NCI-H1694 treated with DMSO at 0.1 percent for 48 hours (cell line): ENCODE measurements around the gene GOLGA8B.
"Not testable (repeated sequence)": the region's sequence is repeated elsewhere in the genome, so short reads cannot be mapped to it uniquely, and the experiment has no call there.

Experiments used
- DNase-seq: peaks from one replicate; lab custom pipeline; 2025; lab: John Stamatoyannopoulos, UW

The GOLGA8B gene

DNA sequence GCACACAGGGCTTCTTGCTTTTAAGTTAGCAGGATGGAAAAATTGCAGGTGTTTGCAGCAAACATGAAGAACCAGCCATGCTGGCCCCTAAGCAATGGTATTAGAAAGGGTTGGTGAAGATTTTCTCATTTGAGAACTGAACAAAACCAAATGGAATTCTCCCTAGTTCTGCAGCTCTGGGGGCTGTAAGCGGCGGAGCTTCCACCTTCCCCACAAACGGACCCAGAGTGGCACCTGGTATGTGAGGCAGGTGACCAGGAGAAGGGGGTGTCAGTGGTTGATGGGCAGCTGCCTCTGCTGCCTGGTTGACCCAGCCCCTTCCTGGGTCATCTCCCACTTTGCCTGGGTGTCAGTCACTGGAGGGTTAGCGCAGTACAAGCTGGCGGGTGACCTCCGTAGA, 22.6 kb downstream of the GOLGA8B start:
- DNase-seq, result not testable (repeated sequence)

DNA sequence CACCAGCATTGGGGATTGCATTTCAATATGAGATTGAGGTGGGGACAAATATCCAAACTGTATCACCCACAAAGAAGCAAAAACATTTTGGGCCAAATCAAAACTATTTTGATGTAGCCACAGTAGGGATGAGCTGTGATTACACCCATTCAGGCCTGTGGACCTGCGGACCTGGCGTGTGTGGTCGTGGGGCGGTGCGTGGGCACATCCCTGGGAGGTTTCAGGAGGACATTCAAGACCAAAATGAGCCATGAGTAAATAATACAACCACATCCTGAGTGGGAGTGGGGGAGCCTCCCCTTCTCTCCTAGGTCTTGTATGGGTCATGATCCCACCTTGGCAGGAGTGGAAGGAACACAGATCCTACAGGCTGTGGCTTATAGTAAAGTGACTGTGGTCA, 23.7 kb downstream of the GOLGA8B start:
- DNase-seq, result not testable (repeated sequence)

DNA sequence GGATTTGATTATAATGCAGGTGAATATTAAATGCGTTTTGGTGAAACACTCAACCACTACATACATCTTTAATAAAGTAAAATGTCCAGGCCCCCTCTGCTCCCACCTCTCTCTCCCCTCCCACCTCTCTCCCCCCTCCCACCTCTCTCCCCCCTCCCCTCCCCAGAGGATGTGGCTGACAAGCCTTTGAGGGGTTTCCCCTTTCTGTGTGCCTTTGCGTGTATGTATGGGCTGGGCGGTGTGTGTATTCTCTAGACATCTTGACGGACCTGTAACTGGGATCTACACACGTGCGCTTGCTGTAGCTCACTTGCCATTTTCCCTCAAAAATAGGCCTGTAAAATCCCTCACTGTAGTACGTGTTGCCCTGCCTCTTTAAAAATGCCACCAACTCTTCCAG, 28.3 kb downstream of the GOLGA8B start:
- DNase-seq, result not testable (repeated sequence)

DNA sequence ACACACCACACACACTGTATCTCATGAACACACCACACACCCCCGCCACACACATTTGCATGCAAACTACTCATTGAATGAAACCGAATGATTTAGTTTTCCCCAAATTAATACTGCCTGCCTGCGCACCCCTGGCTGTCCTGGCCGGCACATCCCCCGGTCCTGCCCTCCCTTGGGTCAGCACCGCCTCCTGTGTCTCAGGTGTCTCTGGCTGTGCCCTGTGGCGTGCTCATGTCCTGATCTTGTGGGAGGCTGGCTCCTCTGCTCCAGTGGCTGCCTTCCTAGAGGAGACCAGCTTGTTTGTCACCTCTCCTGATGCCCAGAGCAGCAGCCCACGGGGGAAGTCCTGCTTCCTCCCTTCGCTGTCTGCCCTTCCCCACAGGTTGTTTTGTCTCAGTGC, 28.7 kb downstream of the GOLGA8B start:
- DNase-seq, result not testable (repeated sequence)

DNA sequence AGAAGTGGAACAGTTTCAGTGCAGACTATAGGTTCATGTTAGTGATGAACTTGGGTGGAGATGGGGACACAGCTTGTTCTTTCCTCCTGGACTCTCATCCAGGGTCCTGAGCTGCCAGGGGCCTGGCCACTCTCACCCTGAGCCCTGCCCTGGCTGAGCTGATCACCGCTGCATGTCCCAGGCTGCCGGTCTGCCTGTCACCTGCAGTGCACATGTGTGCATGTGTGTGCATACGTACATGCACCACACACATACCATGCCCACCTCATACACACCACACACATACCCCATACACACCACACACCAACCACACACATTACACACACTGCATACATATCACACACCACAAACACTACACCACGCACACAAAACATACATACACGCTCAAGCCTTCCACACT, 29.3 kb downstream of the GOLGA8B start:
- DNase-seq, result not testable (repeated sequence)

DNA sequence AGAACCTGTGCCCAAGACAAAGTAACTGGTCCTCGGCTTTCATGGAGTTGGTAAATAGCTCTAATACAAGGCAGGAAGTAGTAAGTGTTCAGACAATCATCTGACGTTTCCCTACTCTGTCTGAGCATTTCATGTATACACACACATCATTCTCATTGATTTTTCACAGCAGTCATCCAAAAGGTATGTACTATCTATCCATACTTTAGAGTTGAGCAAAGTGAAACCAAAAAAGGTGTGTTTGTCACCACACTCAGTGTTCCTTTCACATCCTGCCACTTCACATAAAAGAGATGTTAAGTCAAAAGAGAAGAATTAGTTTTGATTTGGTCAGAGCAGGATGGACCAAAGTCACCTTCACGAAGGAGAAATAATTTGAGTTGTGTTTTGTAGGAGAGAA, 33.3 kb downstream of the GOLGA8B start:
- DNase-seq, result not testable (repeated sequence)

DNA sequence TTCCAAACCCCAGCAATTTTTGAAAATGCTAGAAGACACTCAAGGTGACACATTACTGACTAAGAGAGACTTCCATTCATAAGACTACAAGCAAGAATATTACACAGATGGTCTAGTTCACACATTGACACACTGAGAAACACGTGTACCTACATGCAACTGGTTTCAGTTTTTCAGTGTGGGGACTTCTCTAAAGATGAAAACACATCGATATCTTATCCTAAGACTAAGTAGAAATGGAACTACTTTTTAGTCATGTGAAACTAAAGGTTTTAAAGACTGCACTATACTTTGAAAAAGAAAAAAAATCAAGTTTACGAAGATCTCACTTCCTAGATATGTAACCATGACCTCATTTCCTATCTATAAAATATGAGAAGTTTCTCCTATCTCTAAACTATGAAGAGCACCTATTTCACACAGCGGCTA, 34.1 kb downstream of the GOLGA8B start:
- not testable (repeated sequence) for DNase-seq

DNA sequence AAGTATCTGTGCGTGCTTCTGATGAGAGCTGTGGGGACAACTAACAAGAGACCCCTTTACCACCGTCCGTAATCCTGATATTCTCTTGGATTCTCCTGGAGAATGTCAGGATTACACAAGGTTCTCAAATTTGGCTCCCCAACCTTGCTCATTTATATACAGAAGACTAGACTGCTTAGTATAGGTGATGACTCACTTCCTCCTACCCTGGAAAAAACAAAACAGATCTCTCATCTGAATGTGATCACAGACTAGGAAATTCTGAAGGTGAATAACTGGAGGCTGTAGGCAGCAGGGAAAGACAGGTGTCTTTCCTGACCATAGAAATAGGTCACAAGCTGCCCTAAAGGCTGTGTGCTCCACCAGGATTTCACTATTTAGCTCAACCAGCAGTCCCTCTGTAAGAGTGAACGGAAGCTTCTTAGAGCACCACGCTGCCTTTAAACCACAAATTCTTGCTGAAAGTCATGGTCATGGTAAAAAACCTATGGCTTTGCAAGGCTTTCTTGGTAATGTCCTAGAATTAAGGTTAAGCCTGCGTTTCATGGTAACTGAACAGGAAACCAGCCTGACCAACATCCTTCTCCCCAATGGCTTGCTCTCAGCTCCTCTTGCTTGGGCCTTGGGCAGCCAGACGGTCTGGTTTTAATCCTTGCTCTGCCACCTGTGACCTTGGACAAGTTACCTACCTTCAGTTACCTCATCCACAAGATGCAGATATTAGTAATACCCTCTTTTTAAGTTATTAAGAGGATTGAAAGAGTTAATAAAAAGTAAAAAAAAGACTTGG, 39.4 kb downstream of the GOLGA8B start:
- not testable (repeated sequence) for DNase-seq

DNA sequence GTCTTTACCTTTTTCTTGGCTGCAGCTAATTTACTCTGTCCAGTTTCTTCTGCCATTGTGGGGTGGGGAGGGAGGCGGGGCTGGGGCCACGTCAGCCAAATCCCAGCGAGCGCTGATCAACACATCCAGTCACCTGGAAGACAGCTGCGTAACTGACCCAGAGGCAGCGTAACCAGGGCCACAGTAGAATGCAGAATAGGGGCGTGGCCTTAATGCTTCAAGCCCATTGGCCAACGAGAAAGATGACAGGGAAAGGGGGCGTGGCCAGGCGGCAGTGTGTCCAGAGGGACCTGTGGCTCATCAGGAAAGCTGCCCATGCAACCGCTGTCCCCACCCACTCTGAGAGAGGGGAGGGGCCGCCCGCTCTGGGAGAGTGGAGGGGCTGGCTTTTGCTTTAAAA, 47.6 kb downstream of the GOLGA8B start:
- not testable (repeated sequence) for DNase-seq
